SK-N-MC (cell line): ENCODE data around the gene GEMIN4.
"Not testable (repeated sequence)": the region's sequence is repeated elsewhere in the genome, so short reads cannot be mapped to it uniquely, and the experiment has no call there.

ENCODE experiments used
- DNase-seq: peaks from one replicate; pipeline ENCODE4 v3.0.0-alpha.2; 2011; ENCODE audit warnings: low read depth, low spot score
- H3K27ac ChIP-seq: fragments of 200-600 bp; sonication (generic); 2 replicates; pipeline ENCODE4 v1.5.1; 2016; ENCODE audit warnings: mixed run types
- H3K36me3 ChIP-seq: fragments of 200-600 bp; sonication (generic); 2 replicates; pipeline ENCODE4 v1.6.1; 2017; ENCODE audit warnings: antibody characterized with exemption, low read length, mixed read lengths; ENCODE audit not compliant: insufficient read depth
- H3K4me3 ChIP-seq: fragments of 200-600 bp; sonication (generic); 2 replicates; pipeline ENCODE4 v1.5.1; 2016
- H3K9ac ChIP-seq: fragments of 200-600 bp; sonication (generic); 2 replicates; pipeline ENCODE4 v1.8.0; 2017; ENCODE audit warnings: mixed run types, mixed read lengths; ENCODE audit not compliant: insufficient read length
- H3K9me3 ChIP-seq: fragments of 200-600 bp; sonication (generic); 2 replicates; pipeline ENCODE4 v1.6.1; 2017; ENCODE audit warnings: low read depth, mild to moderate bottlenecking, antibody characterized with exemption, low read length, moderate library complexity, mixed read lengths
- EZH2 ChIP-seq: fragments of 200-600 bp; sonication (generic); IDR thresholded peaks from one replicate; pipeline ENCODE4 v1.6.1; 2017; ENCODE audit warnings: antibody characterized with exemption
- FOXP2 ChIP-seq: optimal IDR thresholded peaks from 2 replicates; pipeline ENCODE3; 2011; ENCODE audit warnings: mild to moderate bottlenecking, moderate library complexity; ENCODE audit not compliant: insufficient read depth; ENCODE audit errors: extremely low read length, control extremely low read depth
- POLR2AphosphoS5 ChIP-seq: IDR thresholded peaks from 2 replicates; pipeline ENCODE4 v1.6.1; 2012; ENCODE audit warnings: mild to moderate bottlenecking, low read depth, low read length, borderline replicate concordance

Gene GEMIN4

GRCh38 chr17:795276-795675, 43.2 kb upstream of the GEMIN4 start:
- H3K9me3 ChIP-seq = no peaks in the 10 kb centered on the region
- DNase-seq = no peak
- peaks cover 11% of the 10 kb centered on the region; the same call in 1 of the 2 replicates for H3K36me3 ChIP-seq
- H3K27ac ChIP-seq = no peak overlapping the region
- TF ChIP-seq POLR2AphosphoS5 (no peak), EZH2 (no peak), FOXP2 (no peak)
- no peak overlapping the region for H3K4me3 ChIP-seq
- H3K9ac ChIP-seq = no peak overlapping the region

GRCh38 chr17:794876-795275, 42.8 kb upstream of the GEMIN4 start:
- no peak overlapping the region for H3K4me3 ChIP-seq
- H3K9me3 ChIP-seq = no peaks in the 10 kb centered on the region
- no peak for DNase-seq
- H3K27ac ChIP-seq = no peak overlapping the region
- H3K9ac ChIP-seq = no peak overlapping the region
- TF ChIP-seq FOXP2 (no peak), EZH2 (no peak), POLR2AphosphoS5 (no peak)
- peaks cover 15% of the 10 kb centered on the region; the same call in 1 of the 2 replicates for H3K36me3 ChIP-seq

GRCh38 chr17:792277-792676, 40.2 kb upstream of the GEMIN4 start:
- H3K9me3 ChIP-seq = no peaks in the 10 kb centered on the region
- no peak for DNase-seq
- H3K27ac ChIP-seq = no peak overlapping the region
- no peak for TF ChIP-seq EZH2
- no peak for TF ChIP-seq POLR2AphosphoS5
- no peak for TF ChIP-seq FOXP2
- peaks cover 37% of the 10 kb centered on the region for H3K36me3 ChIP-seq
- no peak overlapping the region for H3K9ac ChIP-seq
- H3K4me3 ChIP-seq = no peak overlapping the region

- TF ChIP-seq POLR2AphosphoS5 (no peak), EZH2 (no peak), FOXP2 (no peak)
Observed at GRCh38 chr17:791829-792228, 39.8 kb upstream of the GEMIN4 start.

GRCh38 chr17:790874-791247, 38.8 kb upstream of the GEMIN4 start:
- not testable (repeated sequence) for H3K9ac ChIP-seq, H3K4me3 ChIP-seq, DNase-seq, H3K9me3 ChIP-seq, H3K27ac ChIP-seq
- peaks cover 40% of the 10 kb centered on the region for H3K36me3 ChIP-seq

More at GRCh38 chr17:791829-792228, 39.8 kb upstream of the GEMIN4 start:
- Histone ChIP-seq H3K27ac (no peak overlapping the region), H3K9me3 (no peaks in the 10 kb centered on the region), H3K9ac (no peak overlapping the region), H3K4me3 (no peak overlapping the region), H3K36me3 (peaks cover 40% of the 10 kb centered on the region)
- DNase-seq = no peak

GRCh38 chr17:789931-790873, 38.1 kb upstream of the GEMIN4 start:
- not testable (repeated sequence) for H3K27ac ChIP-seq, H3K9ac ChIP-seq, H3K9me3 ChIP-seq, H3K4me3 ChIP-seq, DNase-seq
- peaks cover 40% of the 10 kb centered on the region for H3K36me3 ChIP-seq

GRCh38 chr17:789160-789840, 37.2 kb upstream of the GEMIN4 start:
- Histone ChIP-seq H3K4me3 (no peak overlapping the region), H3K27ac (no peak overlapping the region), H3K9ac (no peak overlapping the region), H3K9me3 (no peaks in the 10 kb centered on the region), H3K36me3 (peaks cover 48% of the 10 kb centered on the region)
- no peak for DNase-seq
- TF ChIP-seq EZH2 (no peak), POLR2AphosphoS5 (no peak), FOXP2 (no peak)

- peaks cover 54% of the 10 kb centered on the region for H3K36me3 ChIP-seq
- H3K9me3 ChIP-seq = no peaks in the 10 kb centered on the region
- H3K9ac ChIP-seq = no peak overlapping the region
- no peak overlapping the region for H3K27ac ChIP-seq
- H3K4me3 ChIP-seq = no peak overlapping the region
- TF ChIP-seq FOXP2 = no peak
- TF ChIP-seq POLR2AphosphoS5 = no peak
- no peak for TF ChIP-seq EZH2
- no peak for DNase-seq
Observed at GRCh38 chr17:788551-788950, 36.5 kb upstream of the GEMIN4 start.

- Histone ChIP-seq H3K27ac (no peak overlapping the region), H3K36me3 (peaks cover 54% of the 10 kb centered on the region)
Observed at GRCh38 chr17:787641-788221, 35.7 kb upstream of the GEMIN4 start.

GRCh38 chr17:785901-786300, 33.8 kb upstream of the GEMIN4 start:
- H3K9ac ChIP-seq, DNase-seq, H3K9me3 ChIP-seq, H3K27ac ChIP-seq, H3K4me3 ChIP-seq: not testable (repeated sequence)
- H3K36me3 ChIP-seq = peaks cover 44% of the 10 kb centered on the region

More at GRCh38 chr17:787641-788221, 35.7 kb upstream of the GEMIN4 start:
- H3K4me3 ChIP-seq = no peak overlapping the region
- H3K9me3 ChIP-seq = no peaks in the 10 kb centered on the region
- H3K9ac ChIP-seq = no peak overlapping the region
- TF ChIP-seq FOXP2 (no peak), POLR2AphosphoS5 (no peak), EZH2 (no peak)
- DNase-seq = no peak
